NCI-H187 (cell line): Measurements from ENCODE around the gene BRPF3.
A peak's percentile ranks its signal among the peaks of the same experiment; 100 is the strongest.
"Not testable (repeated sequence)": the region's sequence is repeated elsewhere in the genome, so short reads cannot be mapped to it uniquely, and the experiment has no call there.

Experiments used
- DNase-seq, 2 experiments: peaks; one replicate each; lab custom pipeline; 2025; lab: John Stamatoyannopoulos, UW

Gene BRPF3

DNA sequence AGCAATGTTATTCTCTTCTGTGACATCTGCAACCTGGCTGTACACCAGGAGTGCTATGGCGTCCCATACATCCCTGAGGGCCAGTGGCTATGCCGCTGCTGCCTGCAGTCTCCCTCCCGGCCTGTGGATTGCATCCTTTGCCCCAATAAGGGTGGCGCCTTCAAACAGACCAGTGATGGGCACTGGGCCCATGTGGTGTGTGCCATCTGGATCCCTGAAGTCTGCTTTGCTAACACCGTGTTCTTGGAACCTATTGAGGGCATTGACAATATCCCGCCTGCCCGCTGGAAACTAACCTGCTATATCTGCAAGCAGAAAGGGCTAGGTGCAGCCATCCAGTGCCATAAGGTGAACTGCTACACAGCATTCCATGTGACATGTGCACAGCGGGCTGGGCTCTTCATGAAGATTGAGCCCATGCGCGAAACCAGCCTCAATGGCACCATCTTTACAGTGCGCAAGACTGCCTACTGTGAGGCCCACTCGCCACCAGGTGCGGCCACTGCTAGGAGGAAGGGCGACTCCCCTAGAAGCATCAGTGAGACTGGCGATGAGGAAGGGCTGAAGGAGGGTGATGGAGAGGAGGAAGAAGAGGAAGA is 4.6 kb downstream of the BRPF3 start:
- no peak for DNase-seq

- DNase-seq = no peak
Measured at GRCh38 chr6:36201612-36202011, 5.1 kb downstream of the BRPF3 start.

DNA sequence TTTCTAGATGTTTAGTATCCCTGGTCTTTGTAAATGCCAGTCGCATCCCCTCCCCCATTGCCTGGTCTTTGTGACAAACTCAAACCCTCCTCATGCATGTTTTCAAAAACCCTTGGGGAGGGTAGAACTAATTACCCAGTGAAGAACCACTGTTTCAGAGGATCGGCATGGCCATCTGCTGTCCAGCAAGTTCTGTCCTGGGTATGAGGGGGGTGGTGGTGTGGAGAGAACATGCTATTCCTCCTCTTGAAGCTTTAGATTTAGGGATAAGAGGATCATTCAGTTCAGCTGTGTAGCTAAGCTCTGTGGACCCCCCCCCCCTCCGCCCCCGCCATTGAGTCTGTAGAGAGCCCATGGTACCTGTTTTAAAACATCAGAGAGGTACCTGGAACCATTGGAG is 5.6 kb downstream of the BRPF3 start:
- no peak for DNase-seq

DNA sequence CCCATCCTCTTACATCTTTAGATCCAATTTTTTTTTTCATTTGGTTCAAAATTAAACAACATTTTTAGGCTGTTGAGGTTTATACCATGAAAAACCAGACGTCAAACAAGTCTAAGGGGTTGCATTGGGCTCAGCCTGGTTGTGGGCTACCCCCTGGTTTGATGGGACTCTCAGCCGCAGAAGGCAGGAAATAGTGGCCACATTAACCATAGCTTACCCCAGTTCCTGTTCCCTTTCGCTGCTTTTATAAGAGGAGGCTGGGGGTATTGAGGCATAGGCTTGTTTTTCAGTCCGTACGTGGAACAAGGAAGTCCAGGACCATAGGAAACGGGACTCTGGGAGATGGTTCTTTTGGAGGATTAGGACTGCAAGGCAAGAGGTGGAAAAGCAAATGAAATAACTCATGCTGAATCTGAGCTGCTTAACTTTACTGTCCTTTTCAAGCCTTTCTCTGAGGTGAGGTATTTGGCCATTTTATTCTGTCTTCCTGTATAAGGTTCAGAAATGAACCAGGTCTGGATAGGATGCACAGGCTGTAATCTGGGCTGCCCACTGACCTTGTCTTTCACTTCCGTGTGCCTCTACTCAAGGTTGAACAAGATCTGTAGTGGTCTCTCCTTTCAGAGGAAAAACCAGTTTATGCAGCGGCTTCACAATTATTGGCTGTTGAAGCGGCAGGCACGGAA is 7.7 kb downstream of the BRPF3 start:
- no peak for DNase-seq

DNA sequence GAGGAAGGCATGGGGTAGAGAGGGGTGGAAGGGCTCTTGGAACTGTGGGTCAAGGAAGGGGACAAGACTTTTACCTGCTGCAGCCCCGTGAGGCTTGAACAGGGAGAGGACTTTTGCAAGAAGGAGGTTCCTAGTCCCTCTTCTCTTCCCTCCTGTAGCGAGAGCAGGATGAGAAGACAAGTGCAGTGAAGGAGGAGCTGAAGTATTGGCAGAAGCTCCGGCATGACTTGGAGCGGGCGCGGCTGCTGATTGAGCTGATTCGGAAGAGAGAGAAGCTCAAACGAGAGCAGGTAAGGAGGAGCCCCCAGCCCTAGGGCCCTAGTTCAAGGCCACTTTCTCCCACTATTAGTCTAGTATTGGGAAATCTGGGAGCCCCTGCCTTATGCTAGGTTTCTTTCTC is 10.6 kb downstream of the BRPF3 start:
- DNase-seq = no peak

- no peak for DNase-seq
Measured at GRCh38 chr6:36209606-36210005, 13.1 kb downstream of the BRPF3 start.

DNA sequence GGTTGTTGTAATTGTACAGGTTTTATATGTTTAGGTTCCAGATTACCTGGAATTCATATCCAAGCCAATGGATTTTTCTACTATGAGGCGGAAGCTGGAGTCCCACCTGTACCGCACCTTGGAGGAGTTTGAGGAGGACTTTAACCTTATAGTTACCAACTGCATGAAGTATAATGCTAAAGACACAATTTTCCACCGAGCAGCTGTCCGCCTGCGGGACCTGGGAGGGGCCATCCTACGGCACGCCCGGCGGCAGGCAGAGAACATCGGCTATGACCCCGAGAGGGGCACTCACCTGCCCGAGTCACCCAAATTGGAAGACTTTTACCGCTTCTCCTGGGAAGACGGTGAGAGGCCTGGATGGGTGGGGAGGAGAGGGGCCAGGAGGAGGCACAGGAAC is 13.6 kb downstream of the BRPF3 start:
- DNase-seq = no peak

DNA sequence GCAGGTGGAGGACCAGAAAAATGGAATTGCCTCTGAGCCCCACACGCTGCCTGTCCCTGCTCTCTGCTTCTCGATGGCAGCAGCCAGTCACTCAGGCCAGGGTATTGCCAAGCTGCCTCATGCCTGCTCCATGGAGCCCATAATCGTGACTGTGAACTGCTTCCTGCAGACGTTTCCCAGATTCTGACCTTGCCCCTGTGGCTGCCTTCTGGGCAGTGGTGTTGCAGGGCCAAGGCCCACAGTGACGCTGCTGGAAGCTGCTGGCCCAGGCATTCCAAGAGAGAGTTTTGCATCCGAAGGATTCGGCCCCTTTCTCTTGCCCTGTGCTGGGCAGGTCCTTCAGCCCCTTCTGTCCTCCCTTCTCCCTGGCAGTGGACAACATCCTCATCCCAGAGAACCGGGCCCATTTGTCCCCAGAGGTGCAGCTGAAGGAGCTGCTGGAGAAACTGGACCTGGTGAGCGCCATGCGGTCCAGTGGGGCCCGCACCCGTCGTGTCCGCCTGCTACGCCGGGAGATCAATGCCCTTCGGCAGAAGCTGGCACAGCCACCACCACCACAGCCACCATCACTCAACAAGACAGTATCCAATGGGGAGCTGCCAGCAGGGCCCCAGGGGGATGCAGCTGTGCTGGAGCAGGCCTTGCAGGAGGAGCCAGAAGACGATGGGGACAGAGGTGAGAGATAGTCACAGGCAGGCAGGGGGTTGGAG is 14.5 kb downstream of the BRPF3 start:
- DNase-seq = no peak

DNA sequence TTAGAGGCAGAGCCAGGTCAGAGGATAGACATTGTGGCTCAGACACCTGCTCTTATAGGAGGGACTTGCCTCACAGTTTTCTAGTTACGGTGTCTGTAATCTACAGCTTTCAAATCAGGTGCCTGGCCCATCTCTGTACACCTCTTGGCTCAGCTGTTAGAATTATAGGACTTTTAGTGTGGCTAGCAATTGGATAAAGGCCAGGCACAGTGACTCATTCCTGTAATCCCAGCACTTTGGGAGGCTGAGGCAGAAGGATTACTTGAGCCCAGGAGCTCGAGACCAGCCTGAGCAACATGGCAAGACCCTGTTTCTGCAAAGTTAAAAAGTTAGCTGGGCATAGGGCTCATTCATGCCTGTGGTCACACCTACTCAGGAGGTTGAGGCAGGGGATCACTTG is 20.0 kb downstream of the BRPF3 start:
- no peak for DNase-seq

GRCh38 chr6:36217188-36217587 is 20.6 kb downstream of the BRPF3 start:
- DNase-seq = no peak

DNA sequence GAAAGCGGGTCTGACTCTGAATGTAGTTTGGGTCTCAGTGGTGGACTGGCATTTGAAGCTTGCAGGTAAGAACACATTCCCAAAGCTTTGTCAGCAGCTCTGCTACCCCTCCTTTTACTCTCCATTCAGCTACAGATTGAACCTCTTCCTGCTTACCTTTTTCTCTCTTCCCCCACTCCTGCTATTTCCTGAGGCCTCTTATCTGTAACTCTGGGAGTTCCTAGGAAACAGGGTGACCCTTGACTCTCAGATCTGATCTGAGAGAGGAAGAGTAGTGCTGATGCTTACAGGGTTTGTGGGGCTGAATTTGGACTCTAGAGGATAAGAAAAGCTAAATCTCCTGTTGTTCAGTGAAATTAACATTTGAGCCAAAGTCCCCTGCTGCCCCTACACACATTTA is 21.4 kb downstream of the BRPF3 start:
- no peak for DNase-seq

DNA sequence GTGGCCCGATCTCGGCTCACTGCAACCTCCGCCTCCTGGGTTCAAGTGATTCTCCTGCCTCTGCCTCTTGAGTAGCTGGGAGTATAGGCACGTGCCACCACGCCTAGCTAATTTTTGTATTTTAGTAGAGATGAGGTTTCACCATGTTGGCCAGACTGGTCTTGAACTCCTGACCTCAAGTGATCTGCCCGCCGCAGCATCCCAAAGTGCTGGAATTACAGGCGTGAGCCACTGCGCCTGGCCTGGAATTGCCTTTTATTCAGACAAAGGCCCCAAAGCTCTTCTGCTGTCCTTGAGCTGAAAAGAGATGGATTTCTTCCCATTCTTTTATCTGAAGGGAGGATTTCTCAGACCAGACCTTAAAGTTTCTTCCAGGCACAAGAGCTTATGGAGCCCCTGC is 22.0 kb downstream of the BRPF3 start:
- DNase-seq = not testable (repeated sequence)

- DNase-seq = no peak
Measured at GRCh38 chr6:36219081-36219480, 22.5 kb downstream of the BRPF3 start.

DNA sequence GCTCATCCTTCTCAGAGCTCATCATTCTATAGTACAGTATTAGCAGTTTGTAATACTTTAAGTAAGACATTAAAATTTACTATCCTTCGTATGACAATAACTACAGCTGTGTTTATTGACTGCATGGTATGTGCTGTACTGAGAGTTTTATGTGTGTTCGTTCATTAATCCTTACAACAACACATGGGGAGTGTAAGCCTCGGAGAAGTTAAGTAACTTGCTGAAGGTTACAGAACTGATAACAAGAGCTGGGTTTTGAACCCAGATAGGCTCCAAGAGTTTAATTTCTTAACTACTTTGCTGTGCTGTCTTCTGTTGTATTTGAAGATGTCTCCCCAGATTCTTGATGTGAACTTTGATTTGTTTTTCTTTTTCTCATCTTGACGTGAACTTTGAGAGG is 23.7 kb downstream of the BRPF3 start:
- no peak for DNase-seq

GRCh38 chr6:36221674-36222073 is 25.1 kb downstream of the BRPF3 start:
- DNase-seq = no peak

GRCh38 chr6:36222924-36223323 is 26.4 kb downstream of the BRPF3 start:
- DNase-seq = no peak

GRCh38 chr6:36223706-36224105 is 27.2 kb downstream of the BRPF3 start:
- DNase-seq = no peak

- DNase-seq = no peak
Measured at GRCh38 chr6:36224918-36225461, 28.4 kb downstream of the BRPF3 start.

- DNase-seq = no peak
Measured at GRCh38 chr6:36226438-36227047, 30.0 kb downstream of the BRPF3 start.

DNA sequence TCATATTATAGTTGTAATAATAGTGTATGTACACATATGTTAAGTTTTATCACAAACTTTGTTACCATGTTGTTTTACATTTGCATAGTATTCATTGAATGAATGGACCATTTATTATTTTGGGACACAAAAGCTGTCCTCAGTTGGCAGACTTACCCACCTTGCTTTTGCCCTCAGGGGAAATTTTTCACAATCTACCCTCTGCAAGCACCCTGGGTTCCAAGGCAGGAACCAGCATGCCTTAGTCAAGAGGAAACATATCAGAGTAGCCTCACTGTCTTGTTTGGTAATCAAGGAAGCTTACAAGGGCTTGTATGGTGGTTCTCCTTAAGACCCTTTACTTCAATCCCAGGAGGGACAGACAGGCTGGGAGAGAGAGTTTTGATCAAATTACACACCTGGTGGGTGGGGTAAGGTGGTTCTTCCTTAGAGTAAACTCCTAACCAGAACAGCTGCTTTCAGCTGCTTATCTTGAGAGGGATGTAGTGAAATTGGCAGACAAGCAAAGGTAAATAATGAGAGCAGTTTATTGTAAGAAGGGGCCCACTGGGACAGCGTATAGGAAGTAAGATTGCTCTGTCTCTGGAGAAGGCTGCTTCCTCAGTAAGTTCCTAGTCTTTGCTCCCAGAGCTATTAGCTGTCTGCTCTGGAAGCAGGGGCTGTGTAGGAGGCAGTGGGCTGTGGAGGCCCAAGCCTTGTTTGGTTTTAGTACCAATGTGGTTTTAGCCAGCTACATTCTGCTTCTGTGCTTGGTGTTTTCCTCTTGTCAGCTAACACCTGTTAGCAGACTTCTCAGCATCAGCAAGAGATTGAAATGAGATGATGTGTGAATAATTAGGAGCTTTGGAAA is 31.1 kb downstream of the BRPF3 start:
- peak; percentile 36 to 71 for DNase-seq

- DNase-seq = no peak
Measured at GRCh38 chr6:36229223-36229622, 32.7 kb downstream of the BRPF3 start.

DNA sequence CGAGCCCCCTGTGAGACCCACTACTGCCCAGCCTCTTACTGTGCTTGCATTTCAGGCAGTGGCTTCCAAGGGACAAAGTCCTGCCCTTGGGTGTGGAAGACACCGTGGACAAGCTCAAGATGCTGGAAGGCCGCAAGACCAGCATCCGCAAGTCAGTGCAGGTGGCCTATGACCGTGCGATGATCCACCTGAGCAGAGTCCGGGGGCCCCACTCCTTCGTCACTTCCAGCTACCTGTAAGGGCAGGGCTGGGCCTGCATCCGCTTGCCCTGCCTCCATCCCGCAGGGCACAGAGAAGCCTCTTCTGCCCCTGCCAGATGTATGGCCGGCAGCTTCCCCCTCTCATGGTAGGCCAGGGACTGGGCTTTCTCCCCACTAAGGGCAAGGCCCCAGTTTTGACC is 33.8 kb downstream of the BRPF3 start:
- no peak for DNase-seq
